GM12873 (cell line): Measurements from ENCODE around the gene GRK5.

ENCODE experiments used
- CTCF ChIP-seq: IDR thresholded peaks from 2 replicates; pipeline ENCODE4 v1.5.1; 2012; ENCODE audit warnings: low read depth, mild to moderate bottlenecking, moderate library complexity, low read length, control low read depth; ENCODE audit not compliant: insufficient read depth; ENCODE audit errors: missing control alignments

Gene GRK5

GRCh38 chr10:119398996-119399395, 191.6 kb downstream of the GRK5 start:
- TF ChIP-seq CTCF, result no peak

- TF ChIP-seq CTCF, result no peak
Observed at GRCh38 chr10:119399466-119399865, 192.1 kb downstream of the GRK5 start.

- no peak for TF ChIP-seq CTCF
Observed at GRCh38 chr10:119401671-119402395, 194.5 kb downstream of the GRK5 start.

- TF ChIP-seq CTCF, result no peak
Observed at GRCh38 chr10:119403921-119404320, 196.6 kb downstream of the GRK5 start.

- no peak for TF ChIP-seq CTCF
Observed at GRCh38 chr10:119404719-119405519, 197.5 kb downstream of the GRK5 start.

GRCh38 chr10:119405520-119405807, 198.1 kb downstream of the GRK5 start:
- TF ChIP-seq CTCF, result no peak

GRCh38 chr10:119406137-119406536, 198.8 kb downstream of the GRK5 start:
- no peak for TF ChIP-seq CTCF
